Bronchial smooth muscle cell (primary cell): ENCODE measurements around the gene HEPHL1. TPM values are rescaled to one million over a fixed set of nuclear protein-coding genes. Genes with fewer than 3 reads are reported as not detected.

ENCODE experiments used
- total RNA-seq: library from RNA; depleted of rRNA; stranded (reverse); fragments of >200 nt; gene quantifications from 2 replicates; pipeline ENCODE4 v1.2.1, GENCODE V29; 2014

HEPHL1 gene
- total RNA-seq: not detected in 2 replicates

GRCh38 chr11:94020777-94021481, at the start of gene HEPHL1:
TSS of gene HEPHL1 (plus strand) at chr11:94021354. CDS start at chr11:94021369, 15 bp downstream.

GRCh38 chr11:94128746-94129511, 107.8 kb downstream of the HEPHL1 start, which contains the start of gene PANX1:
TSS of gene PANX1 (plus strand) at chr11:94128841. CDS start at chr11:94129313, 472 bp downstream.

Other genes with a start within 250 kb of the HEPHL1 start
- gene MED17, start 237.1 kb upstream of the HEPHL1 start, total RNA-seq: 15.4 and 19.0 TPM in 2 replicates
- under 0.01 and 0.63 TPM in 2 replicates for gene VSTM5, start 170.7 kb upstream of the HEPHL1 start, total RNA-seq
- 26.8 and 30.6 TPM in 2 replicates for gene PANX1, start 107.5 kb downstream of the HEPHL1 start, total RNA-seq